ENCODE data around the gene ACBD3.

GRCh38 chr1:226128487-226129075 lies 58.0 kb downstream of the ACBD3 start:
- TF ChIP-seq RCOR1 (IDR thresholded peaks at IDR 0.05; ENCODE audit: low read length) (no peak), CTCF (IDR thresholded peaks at IDR 0.05) (no peak), TAF1 (IDR thresholded peaks at IDR 0.05; ENCODE audit: borderline replicate concordance, low read depth, low read length) (no peak), TCF12 (IDR thresholded peaks at IDR 0.05) (no peak), EP300 (IDR thresholded peaks at IDR 0.05; ENCODE audit: borderline replicate concordance in 1 of 2, low read depth in 1 of 2, low read length in 1 of 2) (no peak), ZBTB33 (IDR thresholded peaks at IDR 0.05; ENCODE audit: borderline replicate concordance, low read depth) (no peak), POLR2AphosphoS5 (IDR thresholded peaks at IDR 0.05; ENCODE audit: low read depth, low read length) (no peak), RAD21 (IDR thresholded peaks at IDR 0.05; ENCODE audit: low read length) (no peak), YY1 (IDR thresholded peaks at IDR 0.05; ENCODE audit: low read depth) (no peak)
